ENCODE data around the gene LPAR3. TPM values are rescaled to one million over a fixed set of nuclear protein-coding genes. Genes with fewer than 3 reads are reported as not detected.
A peak's percentile ranks its signal among the peaks of the same experiment; 100 is the strongest.

LPAR3 gene
- total RNA-seq, 1 donor from 2014 or later, result 3.6 TPM

DNA sequence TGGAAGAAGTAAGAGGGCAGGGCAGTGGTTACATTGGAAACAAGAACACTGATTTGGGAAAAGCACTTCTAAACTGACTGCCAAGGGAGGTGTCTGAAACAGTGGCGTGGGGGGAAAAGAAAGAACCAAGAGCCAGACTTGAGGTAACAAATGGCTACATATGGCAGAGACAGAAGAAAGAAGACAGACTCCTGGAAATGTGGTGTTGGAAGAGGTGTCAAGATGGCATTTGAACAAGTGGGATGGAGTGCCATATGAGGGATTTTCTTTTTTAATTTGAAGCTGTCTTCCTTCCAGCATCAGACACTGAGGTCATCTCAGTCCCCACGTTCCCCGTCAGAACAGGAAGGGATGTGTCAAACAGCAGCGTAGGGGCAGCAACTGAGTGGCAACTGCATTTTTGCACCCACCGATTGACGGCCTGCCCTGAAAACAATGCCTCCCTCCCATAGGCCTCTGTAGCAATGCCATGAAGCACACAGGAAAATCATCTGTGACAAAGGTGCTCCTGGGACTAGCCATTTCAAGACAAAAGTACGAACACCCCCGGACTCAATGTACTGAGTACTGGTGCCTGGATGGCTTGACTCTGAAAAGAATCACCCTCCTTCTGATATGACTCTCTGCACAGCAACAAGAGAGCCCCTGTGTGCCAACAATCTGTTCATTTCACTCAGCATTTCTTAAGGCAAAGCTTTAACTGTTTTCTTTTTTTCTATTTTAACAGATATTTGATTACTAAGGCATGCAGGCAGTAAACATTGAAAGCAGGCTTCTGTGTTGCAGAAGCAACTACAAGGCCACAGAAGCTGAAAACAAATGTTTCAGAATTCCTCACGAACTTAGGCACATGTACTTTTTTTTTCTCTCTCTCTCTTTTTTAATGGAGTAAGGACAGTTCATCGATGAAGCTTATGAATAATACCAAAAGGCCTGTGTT is 37.0 kb downstream of the LPAR3 start:
- no peaks in the 10 kb centered on the region for H3K4me1 ChIP-seq
- intact Hi-C loops (cut with DNase I), result no loop called here
- no peak overlapping the region for H3K27ac ChIP-seq
- DNase-seq, result no peak
- H3K27me3 ChIP-seq, result no peaks in the 10 kb centered on the region
- H3K9me3 ChIP-seq, result no peaks in the 10 kb centered on the region
- no peak overlapping the region for H3K4me3 ChIP-seq
- TF ChIP-seq, protein P1, sequence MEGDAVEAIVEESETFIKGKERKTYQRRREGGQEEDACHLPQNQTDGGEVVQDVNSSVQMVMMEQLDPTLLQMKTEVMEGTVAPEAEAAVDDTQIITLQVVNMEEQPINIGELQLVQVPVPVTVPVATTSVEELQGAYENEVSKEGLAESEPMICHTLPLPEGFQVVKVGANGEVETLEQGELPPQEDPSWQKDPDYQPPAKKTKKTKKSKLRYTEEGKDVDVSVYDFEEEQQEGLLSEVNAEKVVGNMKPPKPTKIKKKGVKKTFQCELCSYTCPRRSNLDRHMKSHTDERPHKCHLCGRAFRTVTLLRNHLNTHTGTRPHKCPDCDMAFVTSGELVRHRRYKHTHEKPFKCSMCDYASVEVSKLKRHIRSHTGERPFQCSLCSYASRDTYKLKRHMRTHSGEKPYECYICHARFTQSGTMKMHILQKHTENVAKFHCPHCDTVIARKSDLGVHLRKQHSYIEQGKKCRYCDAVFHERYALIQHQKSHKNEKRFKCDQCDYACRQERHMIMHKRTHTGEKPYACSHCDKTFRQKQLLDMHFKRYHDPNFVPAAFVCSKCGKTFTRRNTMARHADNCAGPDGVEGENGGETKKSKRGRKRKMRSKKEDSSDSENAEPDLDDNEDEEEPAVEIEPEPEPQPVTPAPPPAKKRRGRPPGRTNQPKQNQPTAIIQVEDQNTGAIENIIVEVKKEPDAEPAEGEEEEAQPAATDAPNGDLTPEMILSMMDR (IDR thresholded peaks at IDR 0.05), result no peak
- no peak for ATAC-seq
- H3K36me3 ChIP-seq, result no peaks in the 10 kb centered on the region

DNA sequence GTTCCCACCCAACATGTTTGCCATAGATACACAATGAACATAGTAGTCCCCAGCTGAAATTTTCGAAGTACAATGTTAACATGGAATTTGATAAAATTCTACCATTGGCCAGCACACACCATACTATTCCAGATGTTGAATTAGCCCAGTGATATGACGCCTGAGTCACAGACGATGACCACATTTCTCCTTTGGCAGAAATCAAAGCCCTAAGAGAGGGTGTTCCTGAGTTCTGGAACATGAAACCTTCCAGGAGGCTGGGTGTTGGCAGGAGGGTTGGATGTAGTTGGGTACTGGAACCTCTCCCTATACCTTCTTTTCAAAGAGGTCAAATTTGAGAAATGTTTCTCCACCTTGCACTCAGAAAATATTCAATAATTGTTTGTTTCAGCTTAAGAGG is 37.8 kb downstream of the LPAR3 start:
- no peaks in the 10 kb centered on the region for H3K9me3 ChIP-seq
- TF ChIP-seq, protein P1 (IDR thresholded peaks at IDR 0.05), result no peak
- intact Hi-C loops (cut with DNase I), result no loop called here
- H3K4me3 ChIP-seq, result no peak overlapping the region
- no peak overlapping the region for H3K27ac ChIP-seq
- no peaks in the 10 kb centered on the region for H3K36me3 ChIP-seq
- H3K4me1 ChIP-seq, result no peaks in the 10 kb centered on the region
- no peak for ATAC-seq
- H3K27me3 ChIP-seq, result no peaks in the 10 kb centered on the region
- no peak for DNase-seq

DNA sequence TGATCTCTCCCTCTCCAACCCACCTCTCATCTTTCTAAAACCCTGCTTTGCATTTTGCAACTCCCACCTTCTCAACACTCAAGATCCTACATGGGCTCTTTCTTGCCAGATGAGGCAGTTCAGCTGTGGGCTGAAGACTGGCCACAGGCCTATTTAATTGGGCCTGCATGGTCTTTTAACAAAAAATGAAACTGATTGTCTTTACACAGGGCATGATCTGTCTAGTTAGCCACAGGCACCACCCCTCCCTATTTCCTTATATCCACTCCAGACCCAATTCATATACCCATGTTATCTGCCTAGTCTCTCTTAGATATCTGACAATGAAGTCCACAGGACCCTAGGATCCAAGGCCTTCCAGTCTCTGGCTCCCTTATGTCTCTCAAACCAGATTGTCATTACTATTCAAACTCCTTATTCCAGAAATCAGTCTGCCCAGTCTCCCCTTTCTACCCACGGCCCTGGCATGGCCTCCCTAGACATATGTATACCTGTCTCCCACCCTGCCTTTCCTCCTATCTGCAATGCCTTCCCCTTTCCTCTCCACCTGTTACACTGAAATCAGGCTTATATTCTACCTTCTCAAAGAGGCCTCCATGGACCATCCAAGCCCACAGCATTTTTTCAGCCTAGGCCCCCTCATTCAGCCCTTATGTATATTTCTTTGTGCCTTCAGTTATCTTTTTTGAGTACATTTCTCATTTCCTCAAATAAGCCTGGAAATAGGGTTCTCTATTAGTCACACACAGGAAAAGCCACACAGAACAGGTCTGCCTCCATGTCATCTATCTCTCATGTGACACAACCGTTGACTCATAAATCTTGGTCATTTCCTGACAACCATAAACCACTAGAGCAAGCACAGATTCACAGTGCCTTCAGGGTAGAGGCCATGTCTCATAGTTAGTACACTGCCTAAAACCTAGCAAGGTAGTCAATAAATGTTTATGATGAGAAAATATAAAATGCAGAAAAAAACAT is 39.0 kb downstream of the LPAR3 start:
- no peak for DNase-seq
- Histone ChIP-seq H3K27me3 (no peaks in the 10 kb centered on the region), H3K4me3 (no peak overlapping the region), H3K36me3 (no peaks in the 10 kb centered on the region), H3K4me1 (no peaks in the 10 kb centered on the region), H3K27ac (no peak overlapping the region), H3K9me3 (no peaks in the 10 kb centered on the region)
- intact Hi-C loops (cut with DNase I), result no loop called here
- TF ChIP-seq, protein P1 (IDR thresholded peaks at IDR 0.05), result no peak
- ATAC-seq, result peak; percentile 85

DNA sequence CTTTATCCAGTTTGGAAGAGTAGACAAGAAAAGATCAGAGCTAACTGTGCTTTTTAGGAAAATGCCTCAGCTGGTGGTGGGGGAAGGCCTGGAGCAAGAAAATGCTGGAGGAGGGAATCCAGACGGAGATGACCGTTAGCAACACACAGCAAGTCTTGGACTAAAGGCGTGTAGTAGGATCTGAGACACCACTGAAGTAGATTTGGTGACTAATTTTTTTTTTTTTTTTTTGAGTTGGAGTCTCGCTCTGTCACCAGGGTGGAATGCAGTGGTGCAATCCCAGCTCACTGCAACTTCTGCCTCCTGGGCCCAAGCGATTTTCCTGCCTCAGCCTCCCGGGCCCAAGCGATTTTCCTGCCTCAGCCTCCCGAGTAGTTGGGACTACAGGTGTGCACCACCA is 41.2 kb downstream of the LPAR3 start:
- H3K36me3 ChIP-seq, result no peaks in the 10 kb centered on the region
- TF ChIP-seq, protein P1 (IDR thresholded peaks at IDR 0.05), result no peak
- no peak overlapping the region for H3K27ac ChIP-seq
- H3K4me1 ChIP-seq, result peaks cover 9% of the 10 kb centered on the region
- no peak for DNase-seq
- intact Hi-C loops (cut with DNase I), result no loop called here
- no peaks in the 10 kb centered on the region for H3K27me3 ChIP-seq
- ATAC-seq, result no peak
- no peaks in the 10 kb centered on the region for H3K9me3 ChIP-seq
- H3K4me3 ChIP-seq, result no peak overlapping the region

DNA sequence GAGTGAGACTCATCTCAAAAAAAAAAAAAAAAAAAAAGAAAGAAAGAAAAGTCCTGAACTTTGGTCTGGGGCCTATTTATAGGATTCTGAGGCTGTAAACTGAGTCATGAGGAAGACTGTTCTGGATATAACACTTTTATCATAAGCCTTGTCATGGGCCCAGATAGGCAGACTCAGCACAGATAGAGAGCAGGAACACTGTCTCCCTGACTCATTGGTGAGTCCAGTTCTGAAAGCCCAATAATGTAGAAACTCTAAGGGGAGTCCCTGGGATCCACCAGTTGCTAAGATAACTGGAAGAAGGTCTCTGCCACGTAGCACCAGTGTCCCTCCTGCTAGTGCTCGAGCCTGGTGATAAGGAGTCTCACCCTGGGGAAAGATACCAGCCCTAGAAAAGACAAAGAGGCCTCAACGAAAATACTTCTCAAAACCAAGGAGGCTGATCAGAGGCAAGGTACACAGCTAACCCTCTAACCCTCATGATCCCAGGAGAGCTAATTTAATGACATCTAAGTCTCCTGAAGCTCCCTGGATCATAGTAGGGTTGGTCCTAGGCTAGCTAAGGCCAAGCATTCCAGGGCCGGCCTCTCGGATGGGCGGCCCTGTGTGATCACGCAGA is 43.5 kb downstream of the LPAR3 start:
- no peak overlapping the region for H3K27ac ChIP-seq
- H3K9me3 ChIP-seq, result no peaks in the 10 kb centered on the region
- no peak for ATAC-seq
- TF ChIP-seq, protein P1 (IDR thresholded peaks at IDR 0.05), result no peak
- H3K4me1 ChIP-seq, result peaks cover 9% of the 10 kb centered on the region
- intact Hi-C loops (cut with DNase I), result no loop called here
- no peak for DNase-seq
- H3K27me3 ChIP-seq, result no peaks in the 10 kb centered on the region
- H3K36me3 ChIP-seq, result no peaks in the 10 kb centered on the region
- H3K4me3 ChIP-seq, result no peak overlapping the region
